Glutamatergic neuron (in vitro differentiated cells): Measurements from ENCODE around the gene CDH20. TPM values are rescaled to one million over a fixed set of nuclear protein-coding genes. Genes with fewer than 3 reads are reported as not detected.

Experiments
- DNase-seq: peaks from one replicate; pipeline ENCODE4 v3.0.0; 2022
- H3K27ac Mint-ChIP-seq: one replicate; pipeline ENCODE4 v1.8.0; 2020; ENCODE audit warnings: mild to moderate bottlenecking, mixed read lengths, inconsistent platforms; ENCODE audit not compliant: unreplicated experiment
- H3K27me3 Mint-ChIP-seq: one replicate; pipeline ENCODE4 v1.8.0; 2020; ENCODE audit warnings: mild to moderate bottlenecking, moderate library complexity, mixed read lengths, inconsistent platforms; ENCODE audit not compliant: unreplicated experiment
- H3K36me3 Mint-ChIP-seq: one replicate; pipeline ENCODE4 v1.8.0; 2020; ENCODE audit warnings: mild to moderate bottlenecking, mixed read lengths, inconsistent platforms; ENCODE audit not compliant: unreplicated experiment
- H3K4me1 Mint-ChIP-seq: one replicate; pipeline ENCODE4 v1.8.0; 2020; ENCODE audit warnings: mild to moderate bottlenecking, low read depth, mixed read lengths, inconsistent platforms; ENCODE audit not compliant: unreplicated experiment
- H3K4me3 Mint-ChIP-seq: one replicate; pipeline ENCODE4 v1.8.0; 2020; ENCODE audit warnings: mild to moderate bottlenecking, mixed read lengths, inconsistent platforms; ENCODE audit not compliant: unreplicated experiment
- H3K9me3 Mint-ChIP-seq: one replicate; pipeline ENCODE4 v1.8.0; 2020; ENCODE audit warnings: mild to moderate bottlenecking, moderate library complexity, mixed read lengths, inconsistent platforms; ENCODE audit not compliant: unreplicated experiment
- long read RNA-seq: library from polyadenylated mRNA; unstranded; transcript quantifications from one replicate; pipeline ENCODE4 v2.0.0, GENCODE V29; 2020; ENCODE audit not compliant: unreplicated experiment
- total RNA-seq: library from RNA; stranded (reverse); fragmentation: NEBNext Ultra II Directional; extraction: Animal tissue kit (Norgen Biotek cat#: 25700); gene quantifications from one replicate; pipeline ENCODE4 v1.2.1, GENCODE V29; 2021; ENCODE audit not compliant: unreplicated experiment
- TF ChIP-seq, protein P1 (sequence below): fragments of 200-600 bp; sonication (generic); IDR thresholded peaks from one replicate; pipeline ENCODE4 v1.5.0; 2021; ENCODE audit not compliant: partially characterized antibody, unreplicated experiment

Gene CDH20
- total RNA-seq = 0.47 TPM
- long read RNA-seq = 0 reads

DNA sequence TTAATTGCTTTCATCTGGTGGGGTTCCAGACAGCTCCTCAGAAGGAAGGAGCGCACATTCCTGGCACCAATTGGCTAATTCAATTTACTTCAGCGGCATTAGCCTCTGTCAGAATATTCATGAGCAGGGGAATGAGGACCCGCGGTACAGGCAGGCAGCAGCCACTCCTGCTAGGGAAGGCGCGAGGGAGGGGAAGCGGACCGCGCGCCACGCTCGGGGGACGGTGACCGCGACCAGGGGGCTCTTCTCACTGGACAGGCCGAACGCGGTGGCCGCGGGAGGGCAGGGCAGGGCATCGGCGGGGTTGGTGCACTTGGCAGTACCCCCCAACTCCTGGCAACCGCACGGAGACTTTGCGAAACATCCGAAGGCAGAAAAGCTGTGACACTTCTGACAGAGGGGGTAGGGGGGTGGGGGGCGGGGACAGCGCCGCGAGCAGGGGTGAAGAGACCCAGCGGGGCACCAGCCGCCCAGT is at the start of gene CDH20:
Gene CDH20, plus strand, starts transcription at position 160 of the 475 bp plus-strand sequence.
- Mint-ChIP-seq H3K27me3 (peaks cover 21% of the 10 kb centered on the region), H3K27ac (no peak within 1 kb of the TSS), H3K4me1 (peaks cover 6% of the 10 kb centered on the region), H3K9me3 (peaks cover 3% of the 10 kb centered on the region), H3K4me3 (peak within 1 kb of the TSS; percentile 92), H3K36me3 (peaks cover 5% of the 10 kb centered on the region)
- TF ChIP-seq, protein P1, sequence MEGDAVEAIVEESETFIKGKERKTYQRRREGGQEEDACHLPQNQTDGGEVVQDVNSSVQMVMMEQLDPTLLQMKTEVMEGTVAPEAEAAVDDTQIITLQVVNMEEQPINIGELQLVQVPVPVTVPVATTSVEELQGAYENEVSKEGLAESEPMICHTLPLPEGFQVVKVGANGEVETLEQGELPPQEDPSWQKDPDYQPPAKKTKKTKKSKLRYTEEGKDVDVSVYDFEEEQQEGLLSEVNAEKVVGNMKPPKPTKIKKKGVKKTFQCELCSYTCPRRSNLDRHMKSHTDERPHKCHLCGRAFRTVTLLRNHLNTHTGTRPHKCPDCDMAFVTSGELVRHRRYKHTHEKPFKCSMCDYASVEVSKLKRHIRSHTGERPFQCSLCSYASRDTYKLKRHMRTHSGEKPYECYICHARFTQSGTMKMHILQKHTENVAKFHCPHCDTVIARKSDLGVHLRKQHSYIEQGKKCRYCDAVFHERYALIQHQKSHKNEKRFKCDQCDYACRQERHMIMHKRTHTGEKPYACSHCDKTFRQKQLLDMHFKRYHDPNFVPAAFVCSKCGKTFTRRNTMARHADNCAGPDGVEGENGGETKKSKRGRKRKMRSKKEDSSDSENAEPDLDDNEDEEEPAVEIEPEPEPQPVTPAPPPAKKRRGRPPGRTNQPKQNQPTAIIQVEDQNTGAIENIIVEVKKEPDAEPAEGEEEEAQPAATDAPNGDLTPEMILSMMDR = no peak
- peak; percentile 61 for DNase-seq

DNA sequence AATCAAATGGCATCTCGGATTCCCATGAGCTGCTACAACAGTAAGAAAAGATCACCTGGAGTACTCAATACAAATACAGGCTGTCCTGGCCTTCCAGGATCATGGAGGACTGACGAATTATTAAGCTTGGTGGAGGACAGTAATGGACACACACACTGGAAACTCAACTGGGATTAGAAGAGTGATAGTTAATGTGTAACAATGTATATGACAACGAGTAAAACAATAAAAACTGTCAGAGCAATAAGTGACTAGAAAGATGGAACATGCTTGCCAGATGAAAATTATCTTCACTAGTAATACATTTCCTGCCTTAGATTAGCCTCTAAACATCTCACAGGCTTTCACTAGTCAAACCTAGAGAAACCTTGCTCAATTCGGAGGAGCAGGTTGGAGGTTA is 49.2 kb upstream of the CDH20 start:
- H3K36me3 Mint-ChIP-seq = no peaks in the 10 kb centered on the region
- no peak overlapping the region for H3K4me3 Mint-ChIP-seq
- no peak for DNase-seq
- H3K4me1 Mint-ChIP-seq = no peaks in the 10 kb centered on the region
- no peak overlapping the region for H3K27ac Mint-ChIP-seq
- TF ChIP-seq, protein P1 = no peak
- H3K9me3 Mint-ChIP-seq = no peaks in the 10 kb centered on the region
- H3K27me3 Mint-ChIP-seq = no peaks in the 10 kb centered on the region

DNA sequence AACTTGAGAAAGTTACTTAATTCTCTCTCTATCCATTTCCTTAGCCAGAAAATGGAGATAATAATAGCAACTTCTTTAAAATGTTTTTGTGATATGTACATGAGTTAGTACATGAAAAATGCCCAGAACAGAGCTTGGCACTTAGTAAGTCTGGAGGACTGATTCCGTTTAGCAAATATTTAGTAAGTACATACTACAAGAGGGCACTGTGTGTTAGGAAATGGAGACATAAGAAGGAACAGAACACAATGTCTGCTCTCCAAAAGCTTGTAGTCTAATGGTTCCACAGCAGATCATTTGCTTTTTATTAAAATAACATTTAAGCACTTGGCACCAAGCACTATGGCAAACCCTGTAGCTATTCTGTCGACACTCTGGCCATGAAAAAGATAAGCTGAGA is 47.5 kb upstream of the CDH20 start:
- no peak for DNase-seq
- H3K36me3 Mint-ChIP-seq = no peaks in the 10 kb centered on the region
- no peaks in the 10 kb centered on the region for H3K9me3 Mint-ChIP-seq
- no peaks in the 10 kb centered on the region for H3K4me1 Mint-ChIP-seq
- H3K27ac Mint-ChIP-seq = no peak overlapping the region
- H3K27me3 Mint-ChIP-seq = no peaks in the 10 kb centered on the region
- TF ChIP-seq, protein P1 = no peak
- no peak overlapping the region for H3K4me3 Mint-ChIP-seq

DNA sequence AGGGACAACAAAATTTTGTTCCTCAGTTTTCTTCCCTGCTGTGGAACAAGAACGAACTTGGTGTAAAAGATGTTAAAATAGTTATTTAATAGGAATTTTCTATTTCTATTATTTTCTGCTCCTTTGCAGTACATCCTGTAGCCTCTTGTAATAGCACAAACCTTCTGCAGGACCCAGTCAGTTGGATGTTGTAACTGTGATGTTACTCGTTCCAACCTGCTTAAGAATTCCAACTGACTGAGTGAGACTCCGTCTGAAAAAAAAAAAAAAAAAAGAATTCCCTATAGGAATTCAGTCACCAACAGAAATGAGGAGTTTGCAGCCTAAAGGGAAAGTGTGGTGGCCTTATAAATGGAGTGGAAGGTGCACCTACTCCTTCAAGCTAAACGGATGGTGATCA is 46.4 kb upstream of the CDH20 start:
- H3K4me3 Mint-ChIP-seq = no peak overlapping the region
- TF ChIP-seq, protein P1 = no peak
- no peaks in the 10 kb centered on the region for H3K27me3 Mint-ChIP-seq
- no peaks in the 10 kb centered on the region for H3K9me3 Mint-ChIP-seq
- H3K36me3 Mint-ChIP-seq = no peaks in the 10 kb centered on the region
- DNase-seq = no peak
- H3K27ac Mint-ChIP-seq = no peak overlapping the region
- H3K4me1 Mint-ChIP-seq = no peaks in the 10 kb centered on the region

DNA sequence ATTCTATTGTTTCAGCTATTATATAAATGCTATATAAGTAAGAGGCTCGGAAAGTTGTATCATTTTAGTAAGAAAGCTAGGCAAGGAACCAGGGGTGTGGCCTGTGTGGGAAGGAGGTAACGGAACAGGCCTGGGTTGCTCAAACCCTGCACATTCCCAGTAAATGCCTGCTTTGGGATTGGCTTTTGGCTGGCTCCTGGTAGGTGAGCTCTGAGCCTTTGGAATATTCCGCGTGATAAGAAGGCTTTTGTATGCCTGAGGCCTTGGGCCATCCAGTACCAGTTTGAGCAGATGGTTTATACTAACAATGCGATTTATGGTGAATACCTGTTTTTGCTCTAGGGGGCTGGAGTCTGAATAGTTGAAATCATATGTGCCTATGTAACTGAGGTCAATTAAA is 42.6 kb upstream of the CDH20 start:
- no peaks in the 10 kb centered on the region for H3K9me3 Mint-ChIP-seq
- TF ChIP-seq, protein P1 = no peak
- DNase-seq = no peak
- no peaks in the 10 kb centered on the region for H3K36me3 Mint-ChIP-seq
- no peaks in the 10 kb centered on the region for H3K4me1 Mint-ChIP-seq
- no peak overlapping the region for H3K27ac Mint-ChIP-seq
- H3K4me3 Mint-ChIP-seq = no peak overlapping the region
- H3K27me3 Mint-ChIP-seq = no peaks in the 10 kb centered on the region
